Skin epidermis (tissue), 12 donors: Measurements from ENCODE around the gene SCARF2.
"Not testable (repeated sequence)": the region's sequence is repeated elsewhere in the genome, so short reads cannot be mapped to it uniquely, and the experiment has no call there.

Experiments used
- H3K27ac ChIP-seq, 21 experiments: fragments of 200-600 bp; sonication (generic) in 11 of 21; one replicate each; pipeline ENCODE4 v1.5.0; 2020; ENCODE audit warnings: mild to moderate bottlenecking in 3 of 21, inconsistent platforms in 2 of 21, moderate library complexity in 2 of 21
- H3K4me3 ChIP-seq, 7 experiments: fragments of 200-600 bp; sonication (generic) in 2 of 7; one replicate each; pipeline ENCODE4 v1.5.0; 2020; ENCODE audit warnings: inconsistent platforms in 2 of 7, mild to moderate bottlenecking in 2 of 7, moderate library complexity in 1 of 7

Gene SCARF2

GRCh38 chr22:20420157-20420842, 17.3 kb downstream of the SCARF2 start:
- Histone ChIP-seq H3K27ac (no peak overlapping the region), H3K4me3 (no peak overlapping the region)

GRCh38 chr22:20419664-20419951, 18.0 kb downstream of the SCARF2 start:
- H3K27ac ChIP-seq: no peak overlapping the region

GRCh38 chr22:20418211-20418788, 19.3 kb downstream of the SCARF2 start:
- peak overlapping the region in 6 of 7 experiments; percentile 8 to 33 (median 24) for H3K4me3 ChIP-seq
- H3K27ac ChIP-seq: peak overlapping the region in 2 of 21 experiments; percentile 8 to 34

More at GRCh38 chr22:20419664-20419951, 18.0 kb downstream of the SCARF2 start:
- no peak overlapping the region for H3K4me3 ChIP-seq

GRCh38 chr22:20415699-20416098, 21.9 kb downstream of the SCARF2 start:
- not testable (repeated sequence) for H3K27ac ChIP-seq, H3K4me3 ChIP-seq

GRCh38 chr22:20415241-20415640, 22.4 kb downstream of the SCARF2 start:
- not testable (repeated sequence) for H3K27ac ChIP-seq, H3K4me3 ChIP-seq

- Histone ChIP-seq H3K4me3 (no peak overlapping the region), H3K27ac (no peak overlapping the region)
Measured at GRCh38 chr22:20414450-20414849, 23.2 kb downstream of the SCARF2 start.

- Histone ChIP-seq H3K4me3 (no peak overlapping the region), H3K27ac (no peak overlapping the region)
Measured at GRCh38 chr22:20414059-20414440, 23.6 kb downstream of the SCARF2 start.

GRCh38 chr22:20413217-20414058, 24.2 kb downstream of the SCARF2 start:
- Histone ChIP-seq H3K4me3 (no peak overlapping the region), H3K27ac (no peak overlapping the region)

- H3K4me3 ChIP-seq: no peak overlapping the region
Measured at GRCh38 chr22:20412474-20413216, 25.0 kb downstream of the SCARF2 start.

GRCh38 chr22:20409385-20409784, 28.2 kb downstream of the SCARF2 start:
- H3K4me3 ChIP-seq, H3K27ac ChIP-seq: not testable (repeated sequence)

More at GRCh38 chr22:20412474-20413216, 25.0 kb downstream of the SCARF2 start:
- H3K27ac ChIP-seq: no peak overlapping the region

- no peak overlapping the region for H3K4me3 ChIP-seq
- no peak overlapping the region for H3K27ac ChIP-seq
Measured at GRCh38 chr22:20408891-20409290, 28.7 kb downstream of the SCARF2 start.

- no peak overlapping the region for H3K4me3 ChIP-seq
- H3K27ac ChIP-seq: no peak overlapping the region
Measured at GRCh38 chr22:20407829-20408228, 29.8 kb downstream of the SCARF2 start.

- no peak overlapping the region for H3K27ac ChIP-seq
- no peak overlapping the region for H3K4me3 ChIP-seq
Measured at GRCh38 chr22:20406686-20407408, 30.8 kb downstream of the SCARF2 start.

- Histone ChIP-seq H3K4me3 (no peak overlapping the region), H3K27ac (no peak overlapping the region)
Measured at GRCh38 chr22:20405931-20406685, 31.5 kb downstream of the SCARF2 start.

GRCh38 chr22:20405291-20405930, 32.2 kb downstream of the SCARF2 start:
- no peak overlapping the region for H3K4me3 ChIP-seq
- no peak overlapping the region for H3K27ac ChIP-seq

GRCh38 chr22:20404881-20405280, 32.7 kb downstream of the SCARF2 start:
- H3K4me3 ChIP-seq: no peak overlapping the region
- no peak overlapping the region for H3K27ac ChIP-seq

- H3K4me3 ChIP-seq: no peak overlapping the region
- H3K27ac ChIP-seq: no peak overlapping the region
Measured at GRCh38 chr22:20403779-20404140, 33.9 kb downstream of the SCARF2 start.

- no peak overlapping the region for H3K27ac ChIP-seq
Measured at GRCh38 chr22:20402960-20403778, 34.5 kb downstream of the SCARF2 start.

More at GRCh38 chr22:20402960-20403778, 34.5 kb downstream of the SCARF2 start:
- no peak overlapping the region for H3K4me3 ChIP-seq
